ENCODE data around the gene P2RY6.

- TF ChIP-seq EZH2 (IDR thresholded peaks at IDR 0.05; ENCODE audit: insufficient read depth, poor library complexity, severe bottlenecking) (no peak), EZH2phosphoT487 (IDR thresholded peaks at IDR 0.05; ENCODE audit: insufficient read depth, low read depth) (no peak)
Observed at GRCh38 chr11:73239571-73240189, 32.5 kb upstream of the P2RY6 start.

All from GM23248 (cell line).